HCT116 (cell line): ENCODE data around the gene PAN3. TPM values are rescaled to one million over a fixed set of nuclear protein-coding genes. Genes with fewer than 3 reads are reported as not detected.

Source experiments
- ATAC-seq: fragments of 200-7000 bp; cut with Tn5 transposase; 2 replicates; pipeline ENCODE4 v1.9.1; 2020; ENCODE audit warnings: mild to moderate bottlenecking, moderate library complexity
- BruUV-seq: library from RNA; stranded (reverse); fragments of 400-500 nt; replicated peaks from 2 replicates; lab custom pipeline; 2021; lab: Mats Ljungman, UMichigan
- CTCF ChIA-PET: fragments of 300-600 bp; sonication (Branson Sonifier 250); formaldehyde crosslinking; loops from one replicate; lab custom pipeline; 2021; ENCODE audit warnings: antibody characterized with exemption; lab: Charles Lee
- POLR2A ChIA-PET: fragments of 300-600, 350-600 bp; sonication (Branson Sonifier 250); formaldehyde crosslinking; loops from one replicate; lab custom pipeline; 2021; ENCODE audit warnings: antibody characterized with exemption; lab: Charles Lee
- RAD21 ChIA-PET, 2 experiments: fragments of 300-600 bp; sonication (Branson Sonifier 250); formaldehyde crosslinking; loops; one replicate each; lab custom pipeline; 2023; ENCODE audit warnings: low total read pairs in 2 of 2; ENCODE audit not compliant: uncharacterized antibody in 2 of 2, unreplicated experiment in 2 of 2, low non-redundant PET in 1 of 2; lab: Charles Lee
- DNase-seq: peaks from one replicate; pipeline ENCODE4 v3.0.0-alpha.2; 2010; ENCODE audit warnings: low read depth, low spot score
- H2AFZ ChIP-seq: fragments of 200-600 bp; shearing (Covaris generic), sonication (generic); 2 replicates; pipeline ENCODE4 v1.6.1; 2017; ENCODE audit warnings: low read depth, mixed run types, mixed read lengths, antibody characterized with exemption, low read length; ENCODE audit not compliant: poor library complexity, severe bottlenecking
- H3K27ac ChIP-seq: 2 replicates; pipeline ENCODE4 v1.5.1; 2012; ENCODE audit warnings: low read depth, low read length
- H3K27me3 ChIP-seq: fragments of 200-600 bp; sonication (generic); 2 replicates; pipeline ENCODE4 v1.6.1; 2016; ENCODE audit warnings: mixed run types, low read length, mixed read lengths; ENCODE audit not compliant: insufficient read depth
- H3K36me3 ChIP-seq, 2 experiments: fragments of 200-500 bp in 1 of 2; fragments of 200-600 bp in 1 of 2; sonication (Bioruptor generic) in 1 of 2; sonication (generic) in 1 of 2; 2 replicates each; pipeline versions ENCODE4 v1.5.1 to v1.6.1; 2014 to 2016; ENCODE audit warnings: low read length in 2 of 2, inconsistent platforms in 1 of 2, mixed read lengths in 1 of 2, mixed run types in 1 of 2; ENCODE audit not compliant: insufficient read depth in 2 of 2, control insufficient read depth in 1 of 2
- H3K4me1 ChIP-seq, 2 experiments: fragments of 200-600 bp in 1 of 2; sonication (generic) in 1 of 2; 2 replicates each; pipeline versions ENCODE4 v1.5.1 to v1.6.1; 2012 to 2017; ENCODE audit warnings: low read length in 2 of 2, inconsistent platforms in 1 of 2, mild to moderate bottlenecking in 1 of 2, mixed read lengths in 1 of 2, mixed run types in 1 of 2, moderate library complexity in 1 of 2; ENCODE audit not compliant: insufficient read depth in 2 of 2, control insufficient read depth in 1 of 2
- H3K4me2 ChIP-seq: fragments of 200-600 bp; sonication (generic); 2 replicates; pipeline ENCODE4 v1.6.1; 2017; ENCODE audit warnings: mixed run types, low read length, mixed read lengths
- H3K4me3 ChIP-seq, 2 experiments: fragments of 200-600 bp in 1 of 2; sonication (generic) in 1 of 2; replicated peaks in 1 of 2; 2 replicates each; pipeline ENCODE4 v1.5.1; 2011 to 2016; ENCODE audit warnings: low read length in 2 of 2, control low read depth in 1 of 2, low read depth in 1 of 2, mild to moderate bottlenecking in 1 of 2, mixed read lengths in 1 of 2, mixed run types in 1 of 2
- H3K79me2 ChIP-seq: fragments of 200-600 bp; sonication (generic); 2 replicates; pipeline ENCODE4 v1.6.1; 2017; ENCODE audit warnings: mild to moderate bottlenecking, mixed run types, low read length, moderate library complexity, mixed read lengths; ENCODE audit not compliant: insufficient read depth
- H3K9ac ChIP-seq: fragments of 200-600 bp; sonication (generic); 2 replicates; pipeline ENCODE4 v1.6.1; 2016; ENCODE audit warnings: low read length, mixed read lengths
- H3K9me2 ChIP-seq: fragments of 200-600 bp; sonication (generic), shearing (Covaris generic); 2 replicates; pipeline ENCODE4 v1.6.1; 2017; ENCODE audit warnings: mixed run types, mild to moderate bottlenecking, moderate library complexity; ENCODE audit not compliant: insufficient read depth
- H3K9me3 ChIP-seq, 2 experiments: fragments of 200-500 bp in 1 of 2; fragments of 200-600 bp in 1 of 2; sonication (Bioruptor generic) in 1 of 2; sonication (generic) in 1 of 2; 2 replicates each; pipeline ENCODE4 v1.6.1; 2014 to 2017; ENCODE audit warnings: low read length in 2 of 2, mixed read lengths in 2 of 2, inconsistent platforms in 1 of 2, low read depth in 1 of 2, mild to moderate bottlenecking in 1 of 2, mixed run types in 1 of 2, moderate library complexity in 1 of 2; ENCODE audit not compliant: control insufficient read depth in 1 of 2, insufficient read depth in 1 of 2
- H4K20me1 ChIP-seq: fragments of 200-600 bp; sonication (generic), shearing (Covaris generic); 2 replicates; pipeline ENCODE4 v1.6.1; 2017; ENCODE audit warnings: mixed run types, mild to moderate bottlenecking, moderate library complexity; ENCODE audit not compliant: insufficient read depth
- CBX3 ChIP-seq: IDR thresholded peaks from 2 replicates; pipeline ENCODE4 v1.6.1; 2012; ENCODE audit warnings: low read depth
- EGR1 ChIP-seq: IDR thresholded peaks from 2 replicates; pipeline ENCODE4 v1.6.1; 2012; ENCODE audit warnings: low read depth
- ELF1 ChIP-seq: IDR thresholded peaks from 2 replicates; pipeline ENCODE4 v1.6.1; 2012; ENCODE audit warnings: low read depth, borderline replicate concordance
- EZH2 ChIP-seq: fragments of 200-600 bp; sonication (generic); IDR thresholded peaks from 2 replicates; pipeline ENCODE4 v1.6.1; 2017; ENCODE audit warnings: antibody characterized with exemption, mixed run types
- EZH2phosphoT487 ChIP-seq: fragments of 200-600 bp; IDR thresholded peaks from 2 replicates; pipeline ENCODE4 v1.6.1; 2018; ENCODE audit warnings: antibody characterized with exemption, borderline replicate concordance
- JUND ChIP-seq: IDR thresholded peaks from 2 replicates; pipeline ENCODE4 v1.6.1; 2012
- SIN3A ChIP-seq: IDR thresholded peaks from 2 replicates; pipeline ENCODE4 v1.6.1; 2012; ENCODE audit warnings: low read depth
- SP1 ChIP-seq: IDR thresholded peaks from 2 replicates; pipeline ENCODE4 v1.6.1; 2012; ENCODE audit warnings: low read depth
- TCF7L2 ChIP-seq: IDR thresholded peaks from 2 replicates; pipeline ENCODE4 v1.7.0; 2011; ENCODE audit warnings: borderline replicate concordance, inconsistent platforms; ENCODE audit not compliant: insufficient read depth, insufficient read length; ENCODE audit errors: extremely low read depth
- ZFX ChIP-seq: fragments of 450-650 bp; IDR thresholded peaks from 2 replicates; pipeline ENCODE4 v1.6.1; 2017
- intact Hi-C: fragments of 100-400 bp; cut with micrococcal nuclease; formaldehyde crosslinking; loops from 2 replicates; pipeline ENCODE4 v1.10.0; 2022
- total RNA-seq: library from RNA; stranded (reverse); gene quantifications from one replicate; pipeline ENCODE4 v1.2.1, GENCODE V29; 2021; ENCODE audit not compliant: unreplicated experiment
- TF ChIP-seq, protein P1 (sequence below): IDR thresholded peaks from 2 replicates; pipeline ENCODE4 v1.6.1; 2012
- TF ChIP-seq, protein P2 (sequence below): IDR thresholded peaks from 2 replicates; pipeline ENCODE4 v1.6.1; 2012; ENCODE audit warnings: low read depth
- TF ChIP-seq, protein P3 (sequence below): IDR thresholded peaks from 2 replicates; pipeline ENCODE4 v1.6.1; 2012

PAN3 gene
- total RNA-seq, 1 experiment from 2014 or later = 30.1 TPM

DNA sequence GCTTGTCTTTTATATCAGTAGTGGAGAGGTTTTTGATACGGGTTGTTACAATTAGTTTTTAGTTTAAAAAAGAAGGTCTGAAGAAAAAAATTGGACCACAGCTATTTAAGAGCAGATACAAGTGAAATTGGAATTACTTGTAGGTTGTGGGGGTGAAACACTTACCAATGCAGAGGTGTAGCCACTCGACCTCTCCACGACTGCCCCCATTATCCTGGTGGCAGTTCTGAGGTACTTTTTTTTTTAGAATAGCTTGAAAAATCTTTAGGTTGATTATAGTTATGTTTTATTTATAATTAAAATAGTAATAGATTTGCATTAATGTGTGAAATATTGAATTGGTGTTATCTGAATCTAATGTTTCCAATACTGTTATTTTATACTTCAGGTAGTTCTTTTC lies 60.7 kb downstream of the PAN3 start:
- Histone ChIP-seq H3K9me2 (no peaks in the 10 kb centered on the region), H3K4me3 (no peak overlapping the region), H3K79me2 (no peaks in the 10 kb centered on the region; the same call in 1 of the 2 replicates), H2AFZ (no peak overlapping the region), H4K20me1 (peaks cover 3% of the 10 kb centered on the region; the same call in 1 of the 2 replicates), H3K27me3 (no peaks in the 10 kb centered on the region), H3K4me1 (no peaks in the 10 kb centered on the region), H3K27ac (no peak overlapping the region), H3K9me3 (no peaks in the 10 kb centered on the region), H3K4me2 (no peak overlapping the region), H3K36me3 (no peaks in the 10 kb centered on the region; a peak in 2 of 4 replicates), H3K9ac (no peak overlapping the region)
- ATAC-seq = no peak
- BruUV-seq = no TSS peak
- intact Hi-C loops = no loop called here
- no peak for DNase-seq
- CTCF ChIA-PET = no interaction called here
- TF ChIP-seq EZH2phosphoT487 (no peak), EZH2 (no peak), CBX3 (no peak)
- TF ChIP-seq, protein P1, sequence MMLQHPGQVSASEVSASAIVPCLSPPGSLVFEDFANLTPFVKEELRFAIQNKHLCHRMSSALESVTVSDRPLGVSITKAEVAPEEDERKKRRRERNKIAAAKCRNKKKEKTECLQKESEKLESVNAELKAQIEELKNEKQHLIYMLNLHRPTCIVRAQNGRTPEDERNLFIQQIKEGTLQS = no peak
- TF ChIP-seq, protein P2, sequence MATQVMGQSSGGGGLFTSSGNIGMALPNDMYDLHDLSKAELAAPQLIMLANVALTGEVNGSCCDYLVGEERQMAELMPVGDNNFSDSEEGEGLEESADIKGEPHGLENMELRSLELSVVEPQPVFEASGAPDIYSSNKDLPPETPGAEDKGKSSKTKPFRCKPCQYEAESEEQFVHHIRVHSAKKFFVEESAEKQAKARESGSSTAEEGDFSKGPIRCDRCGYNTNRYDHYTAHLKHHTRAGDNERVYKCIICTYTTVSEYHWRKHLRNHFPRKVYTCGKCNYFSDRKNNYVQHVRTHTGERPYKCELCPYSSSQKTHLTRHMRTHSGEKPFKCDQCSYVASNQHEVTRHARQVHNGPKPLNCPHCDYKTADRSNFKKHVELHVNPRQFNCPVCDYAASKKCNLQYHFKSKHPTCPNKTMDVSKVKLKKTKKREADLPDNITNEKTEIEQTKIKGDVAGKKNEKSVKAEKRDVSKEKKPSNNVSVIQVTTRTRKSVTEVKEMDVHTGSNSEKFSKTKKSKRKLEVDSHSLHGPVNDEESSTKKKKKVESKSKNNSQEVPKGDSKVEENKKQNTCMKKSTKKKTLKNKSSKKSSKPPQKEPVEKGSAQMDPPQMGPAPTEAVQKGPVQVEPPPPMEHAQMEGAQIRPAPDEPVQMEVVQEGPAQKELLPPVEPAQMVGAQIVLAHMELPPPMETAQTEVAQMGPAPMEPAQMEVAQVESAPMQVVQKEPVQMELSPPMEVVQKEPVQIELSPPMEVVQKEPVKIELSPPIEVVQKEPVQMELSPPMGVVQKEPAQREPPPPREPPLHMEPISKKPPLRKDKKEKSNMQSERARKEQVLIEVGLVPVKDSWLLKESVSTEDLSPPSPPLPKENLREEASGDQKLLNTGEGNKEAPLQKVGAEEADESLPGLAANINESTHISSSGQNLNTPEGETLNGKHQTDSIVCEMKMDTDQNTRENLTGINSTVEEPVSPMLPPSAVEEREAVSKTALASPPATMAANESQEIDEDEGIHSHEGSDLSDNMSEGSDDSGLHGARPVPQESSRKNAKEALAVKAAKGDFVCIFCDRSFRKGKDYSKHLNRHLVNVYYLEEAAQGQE = no peak
- RAD21 ChIA-PET = no interaction called here
- POLR2A ChIA-PET = no interaction called here

DNA sequence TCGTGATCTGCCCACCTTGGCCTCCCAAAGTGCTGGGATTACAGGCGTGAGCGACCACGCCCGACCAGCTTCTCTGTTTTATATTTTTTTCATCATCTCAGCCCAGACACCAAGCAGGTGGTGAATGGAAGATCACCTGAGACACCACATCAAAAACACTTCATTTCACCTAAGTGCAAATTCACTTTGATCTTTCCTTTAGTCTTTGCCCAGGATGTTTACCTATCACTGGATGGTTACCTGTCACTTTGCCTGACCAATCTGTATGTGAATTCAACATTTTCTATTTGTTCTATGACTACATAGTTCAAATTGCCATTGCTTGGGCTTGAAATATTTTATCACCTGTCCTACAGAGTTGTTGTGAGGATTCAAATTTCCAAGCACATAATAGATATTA lies 65.7 kb downstream of the PAN3 start:
- no peak overlapping the region for H3K4me2 ChIP-seq
- H3K4me3 ChIP-seq = no peak overlapping the region
- H2AFZ ChIP-seq = no peak overlapping the region
- DNase-seq (no peak), ATAC-seq (no peak)
- no peaks in the 10 kb centered on the region for H3K27me3 ChIP-seq
- CTCF ChIA-PET = no interaction called here
- no TSS peak for BruUV-seq
- no peaks in the 10 kb centered on the region; the same call in 1 of the 2 replicates for H3K79me2 ChIP-seq
- H4K20me1 ChIP-seq = peaks cover 3% of the 10 kb centered on the region; the same call in 1 of the 2 replicates
- H3K9me2 ChIP-seq = no peaks in the 10 kb centered on the region
- POLR2A ChIA-PET = no interaction called here
- no peak overlapping the region for H3K27ac ChIP-seq
- TF ChIP-seq EGR1 (no peak), TCF7L2 (no peak), ELF1 (no peak), JUND (no peak), SP1 (no peak), SIN3A (no peak), ZFX (no peak)
- TF ChIP-seq, protein P3, sequence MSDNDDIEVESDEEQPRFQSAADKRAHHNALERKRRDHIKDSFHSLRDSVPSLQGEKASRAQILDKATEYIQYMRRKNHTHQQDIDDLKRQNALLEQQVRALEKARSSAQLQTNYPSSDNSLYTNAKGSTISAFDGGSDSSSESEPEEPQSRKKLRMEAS = no peak
- H3K9me3 ChIP-seq = no peaks in the 10 kb centered on the region
- RAD21 ChIA-PET = no interaction called here
- H3K9ac ChIP-seq = no peak overlapping the region
- intact Hi-C loops = no loop called here
- H3K4me1 ChIP-seq = no peaks in the 10 kb centered on the region
- H3K36me3 ChIP-seq = no peaks in the 10 kb centered on the region; a peak in 1 of 4 replicates
